Caco-2 (cell line): Measurements from ENCODE around the gene DSN1. TPM values are rescaled to one million over a fixed set of nuclear protein-coding genes. Genes with fewer than 3 reads are reported as not detected.

Experiments
- BruUV-seq: library from RNA; stranded (reverse); fragments of 400-500 nt; replicated peaks from 2 replicates; lab custom pipeline; 2021; lab: Mats Ljungman, UMichigan
- CTCF ChIA-PET: fragments of 300-600 bp; sonication (Branson Sonifier 250); formaldehyde crosslinking; loops from one replicate; lab custom pipeline; 2022; ENCODE audit warnings: antibody characterized with exemption; lab: Charles Lee
- POLR2A ChIA-PET: fragments of 300-600 bp; sonication (Branson Sonifier 250); formaldehyde crosslinking; loops from one replicate; lab custom pipeline; 2022; ENCODE audit warnings: antibody characterized with exemption; lab: Charles Lee
- DNase-seq, 2 experiments: peaks; one replicate each; pipeline versions ENCODE4 v3.0.0 to v3.0.0-alpha.2; 2020 to 2022
- H3K27me3 ChIP-seq: replicated peaks from 2 replicates; pipeline ENCODE4 v1.6.0; 2011; ENCODE audit warnings: low read length; ENCODE audit not compliant: control insufficient read depth, insufficient read depth
- H3K36me3 ChIP-seq: 2 replicates; pipeline ENCODE4 v1.5.1; 2011; ENCODE audit warnings: low read length; ENCODE audit not compliant: control insufficient read depth, insufficient read depth
- H3K4me1 ChIP-seq: fragments of 250-450 bp; sonication (Bioruptor Pico); 2 replicates; pipeline ENCODE4 v1.5.1; 2020; ENCODE audit warnings: mild to moderate bottlenecking
- H3K4me3 ChIP-seq: 2 replicates; pipeline ENCODE4 v1.5.1; 2011; ENCODE audit warnings: low read depth, mild to moderate bottlenecking, control low read depth, low read length
- H3K9me3 ChIP-seq: fragments of 250-450 bp; sonication (Bioruptor Pico); 2 replicates; pipeline ENCODE4 v1.5.1; 2020; ENCODE audit warnings: mild to moderate bottlenecking, moderate library complexity
- H3K27ac Mint-ChIP-seq: one replicate; pipeline ENCODE4 v1.8.0; 2022; ENCODE audit warnings: mixed read lengths; ENCODE audit not compliant: unreplicated experiment
- H3K27me3 Mint-ChIP-seq: one replicate; pipeline ENCODE4 v1.8.0; 2022; ENCODE audit warnings: mixed read lengths; ENCODE audit not compliant: insufficient read depth, unreplicated experiment
- H3K36me3 Mint-ChIP-seq: one replicate; pipeline ENCODE4 v1.8.0; 2022; ENCODE audit warnings: mild to moderate bottlenecking, mixed read lengths; ENCODE audit not compliant: insufficient read depth, unreplicated experiment
- H3K4me1 Mint-ChIP-seq: one replicate; pipeline ENCODE4 v1.8.0; 2022; ENCODE audit warnings: low read depth, mixed read lengths; ENCODE audit not compliant: unreplicated experiment
- H3K4me3 Mint-ChIP-seq: one replicate; pipeline ENCODE4 v1.8.0; 2022; ENCODE audit warnings: mild to moderate bottlenecking, moderate library complexity, mixed read lengths; ENCODE audit not compliant: unreplicated experiment
- H3K9me3 Mint-ChIP-seq: one replicate; pipeline ENCODE4 v1.8.0; 2022; ENCODE audit warnings: mixed read lengths; ENCODE audit not compliant: unreplicated experiment
- intact Hi-C: fragments of 100-400 bp; cut with micrococcal nuclease; formaldehyde crosslinking; loops from one replicate; pipeline ENCODE4 v1.10.0; 2022; ENCODE audit not compliant: unreplicated experiment
- total RNA-seq: library from RNA; stranded (reverse); gene quantifications from 2 replicates; pipeline ENCODE4 v1.2.3, GENCODE V29; 2022
- TF ChIP-seq, protein P1 (sequence below), 2 experiments: fragments of 200-600 bp in 1 of 2; IDR thresholded peaks; 1 replicate in 1 of 2; 2 replicates in 1 of 2; pipeline versions ENCODE4 v1.5.1 to v1.8.0; 2011 to 2022; ENCODE audit warnings: antibody characterized with exemption in 1 of 2, control low read depth in 1 of 2, inconsistent platforms in 1 of 2, low read depth in 1 of 2, low read length in 1 of 2, mild to moderate bottlenecking in 1 of 2, moderate library complexity in 1 of 2; ENCODE audit not compliant: insufficient read depth in 1 of 2, severe bottlenecking in 1 of 2, unreplicated experiment in 1 of 2

DSN1 gene
- total RNA-seq, 1 experiment from 2014 or later, result 59.2 TPM

DNA sequence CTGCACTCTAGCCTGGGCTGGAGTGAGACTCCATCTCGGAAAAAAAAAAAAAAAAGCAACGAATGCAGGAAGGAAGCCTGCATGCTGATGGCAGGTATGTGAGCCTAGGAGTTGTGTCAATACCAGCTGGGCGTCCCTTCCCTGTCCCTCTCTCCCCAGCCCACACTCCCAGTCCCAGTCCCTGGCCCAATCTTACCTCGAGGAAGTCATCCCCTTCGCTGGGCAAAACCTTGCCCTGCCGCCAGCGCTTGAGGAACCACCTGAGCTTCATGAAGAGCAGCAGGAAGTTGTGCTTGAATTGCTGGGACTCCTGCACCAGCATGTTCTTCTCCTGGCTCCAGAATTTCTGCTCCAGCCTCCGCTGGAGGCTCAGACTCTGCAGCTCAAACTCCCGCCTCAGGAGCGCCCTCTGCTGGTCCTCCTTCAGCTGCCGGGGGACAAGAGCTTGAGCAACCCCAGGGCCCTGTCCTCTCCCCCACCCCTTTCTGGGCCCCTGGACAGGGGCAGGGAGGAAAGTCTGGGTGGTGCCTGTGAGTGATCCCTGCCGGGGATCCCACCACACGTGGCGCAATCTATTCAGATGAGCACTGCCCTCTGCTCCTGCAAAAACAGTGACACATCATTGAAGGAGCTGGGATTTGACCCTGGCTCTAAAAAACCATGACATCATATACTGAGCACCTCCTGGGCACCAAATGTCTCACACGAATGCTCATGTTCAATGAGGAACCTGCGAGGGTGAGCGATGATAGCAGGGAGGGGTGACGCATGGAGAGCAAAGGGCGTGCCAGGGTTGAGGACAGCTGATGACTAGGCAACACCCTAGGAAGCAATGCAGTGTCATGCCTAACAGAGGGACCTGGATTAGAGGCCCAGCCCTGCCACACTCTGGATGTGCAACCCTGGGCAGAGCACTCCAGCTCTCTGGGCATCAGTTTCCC, 35.0 kb upstream of the DSN1 start:
- H3K4me3 ChIP-seq, result no peak overlapping the region
- intact Hi-C loops, result no loop called here
- POLR2A ChIA-PET, result interaction anchor here (0.8 to 1.1 kb wide), 2 partner anchors 16 to 35 kb away, joined by 3 to 6 read pairs; partner anchors contain the start of gene DSN1
- H3K27ac Mint-ChIP-seq, result no peak overlapping the region
- H3K9me3 Mint-ChIP-seq, result no peaks in the 10 kb centered on the region
- H3K36me3 ChIP-seq, result peaks cover 10% of the 10 kb centered on the region
- TF ChIP-seq, protein P1, sequence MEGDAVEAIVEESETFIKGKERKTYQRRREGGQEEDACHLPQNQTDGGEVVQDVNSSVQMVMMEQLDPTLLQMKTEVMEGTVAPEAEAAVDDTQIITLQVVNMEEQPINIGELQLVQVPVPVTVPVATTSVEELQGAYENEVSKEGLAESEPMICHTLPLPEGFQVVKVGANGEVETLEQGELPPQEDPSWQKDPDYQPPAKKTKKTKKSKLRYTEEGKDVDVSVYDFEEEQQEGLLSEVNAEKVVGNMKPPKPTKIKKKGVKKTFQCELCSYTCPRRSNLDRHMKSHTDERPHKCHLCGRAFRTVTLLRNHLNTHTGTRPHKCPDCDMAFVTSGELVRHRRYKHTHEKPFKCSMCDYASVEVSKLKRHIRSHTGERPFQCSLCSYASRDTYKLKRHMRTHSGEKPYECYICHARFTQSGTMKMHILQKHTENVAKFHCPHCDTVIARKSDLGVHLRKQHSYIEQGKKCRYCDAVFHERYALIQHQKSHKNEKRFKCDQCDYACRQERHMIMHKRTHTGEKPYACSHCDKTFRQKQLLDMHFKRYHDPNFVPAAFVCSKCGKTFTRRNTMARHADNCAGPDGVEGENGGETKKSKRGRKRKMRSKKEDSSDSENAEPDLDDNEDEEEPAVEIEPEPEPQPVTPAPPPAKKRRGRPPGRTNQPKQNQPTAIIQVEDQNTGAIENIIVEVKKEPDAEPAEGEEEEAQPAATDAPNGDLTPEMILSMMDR (IDR thresholded peaks at IDR 0.05; ENCODE audit: insufficient read depth in 1 of 2, low read depth in 1 of 2, low read length in 1 of 2, severe bottlenecking in 1 of 2, unreplicated experiment in 1 of 2), result peak; percentile 92 to 98
- peaks cover 28% of the 10 kb centered on the region for H3K36me3 Mint-ChIP-seq
- no TSS peak for BruUV-seq
- H3K27me3 ChIP-seq, result no peaks in the 10 kb centered on the region
- no peaks in the 10 kb centered on the region for H3K27me3 Mint-ChIP-seq
- peaks cover 5% of the 10 kb centered on the region; the same call in 1 of the 2 replicates for H3K4me1 ChIP-seq
- CTCF ChIA-PET, result interaction anchor here (0.5 to 2.6 kb wide), 32 partner anchors 8 to 727 kb away, joined by 3 to 21 read pairs (median 4); partner anchors contain the start of genes DSN1 and NDRG3
- no peak overlapping the region for H3K4me3 Mint-ChIP-seq
- peaks cover under 1% of the 10 kb centered on the region for H3K4me1 Mint-ChIP-seq
- no peaks in the 10 kb centered on the region for H3K9me3 ChIP-seq
- peak; percentile 81 to 84 for DNase-seq

DNA sequence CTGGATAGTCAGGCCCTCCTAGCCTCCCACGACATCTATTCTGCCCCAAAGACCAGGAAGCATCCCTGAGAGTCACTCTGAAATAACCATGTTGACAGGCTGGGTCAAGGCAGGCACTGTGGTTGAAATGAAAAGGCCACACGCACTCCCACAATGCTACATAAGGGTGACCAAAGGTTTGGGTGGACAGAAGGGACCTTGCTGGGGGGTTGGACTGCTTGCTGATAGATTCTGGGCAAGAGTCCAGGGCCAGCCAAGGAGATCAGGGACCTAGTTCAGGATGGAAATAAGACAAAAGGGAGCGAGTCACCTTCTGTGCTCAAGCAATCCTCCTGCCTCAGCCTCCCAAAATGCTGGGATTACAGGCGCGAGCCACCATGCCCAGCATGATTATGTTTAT, 32.5 kb upstream of the DSN1 start:
- Mint-ChIP-seq H3K36me3 (peaks cover 36% of the 10 kb centered on the region), H3K27me3 (no peaks in the 10 kb centered on the region), H3K4me3 (no peak overlapping the region), H3K9me3 (no peaks in the 10 kb centered on the region), H3K4me1 (no peaks in the 10 kb centered on the region), H3K27ac (no peak overlapping the region)
- POLR2A ChIA-PET, result no interaction called here
- DNase-seq, result no peak
- H3K9me3 ChIP-seq, result no peaks in the 10 kb centered on the region
- no peak overlapping the region for H3K4me3 ChIP-seq
- no peaks in the 10 kb centered on the region for H3K27me3 ChIP-seq
- H3K36me3 ChIP-seq, result peaks cover 12% of the 10 kb centered on the region
- CTCF ChIA-PET, result no interaction called here
- intact Hi-C loops, result no loop called here
- peaks cover 5% of the 10 kb centered on the region; the same call in 1 of the 2 replicates for H3K4me1 ChIP-seq
- no TSS peak for BruUV-seq
- TF ChIP-seq, protein P1 (IDR thresholded peaks at IDR 0.05; ENCODE audit: insufficient read depth in 1 of 2, low read depth in 1 of 2, low read length in 1 of 2, severe bottlenecking in 1 of 2, unreplicated experiment in 1 of 2), result no peak

DNA sequence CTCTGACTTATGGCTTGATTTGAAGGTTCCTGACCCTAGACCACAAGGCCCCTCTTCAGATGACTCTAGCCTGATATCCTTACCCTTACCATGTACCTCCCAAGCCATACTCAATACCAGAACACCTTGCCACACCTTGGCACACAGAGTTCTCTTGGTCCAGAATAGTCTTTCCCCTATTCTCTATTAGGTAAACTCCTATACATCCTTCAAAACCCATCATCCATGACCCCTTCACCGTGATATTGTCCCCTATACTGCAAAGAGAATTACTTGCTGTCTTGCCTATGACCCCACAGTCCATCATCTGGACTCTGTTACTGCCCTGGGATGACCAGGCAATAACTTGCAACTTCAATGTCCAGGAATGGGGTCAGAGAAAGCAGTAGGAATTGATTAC, 31.8 kb upstream of the DSN1 start:
- peaks cover 36% of the 10 kb centered on the region for H3K36me3 Mint-ChIP-seq
- H3K9me3 Mint-ChIP-seq, result no peaks in the 10 kb centered on the region
- no TSS peak for BruUV-seq
- TF ChIP-seq, protein P1 (IDR thresholded peaks at IDR 0.05; ENCODE audit: insufficient read depth in 1 of 2, low read depth in 1 of 2, low read length in 1 of 2, severe bottlenecking in 1 of 2, unreplicated experiment in 1 of 2), result no peak
- H3K4me3 Mint-ChIP-seq, result no peak overlapping the region
- Histone ChIP-seq H3K36me3 (peaks cover 14% of the 10 kb centered on the region), H3K4me1 (peaks cover 5% of the 10 kb centered on the region; the same call in 1 of the 2 replicates), H3K9me3 (no peaks in the 10 kb centered on the region), H3K27me3 (no peaks in the 10 kb centered on the region), H3K4me3 (no peak overlapping the region)
- H3K27ac Mint-ChIP-seq, result no peak overlapping the region
- CTCF ChIA-PET, result interaction anchor here (1.4 kb wide), 1 partner anchor 32 kb away, joined by 3 read pairs; the partner anchor contains the start of gene DSN1
- H3K27me3 Mint-ChIP-seq, result no peaks in the 10 kb centered on the region
- POLR2A ChIA-PET, result no interaction called here
- H3K4me1 Mint-ChIP-seq, result no peaks in the 10 kb centered on the region
- no peak for DNase-seq
- intact Hi-C loops, result no loop called here
